Loucy (cell line): ENCODE results near the gene NOTCH1.
A peak's percentile ranks its signal among the peaks of the same experiment; 100 is the strongest.

Source experiments
- H2AFZ ChIP-seq: fragments of 200-600 bp; sonication (generic); 2 replicates; pipeline ENCODE4 v1.6.0; 2016; ENCODE audit warnings: antibody characterized with exemption, mild to moderate bottlenecking, low read length, moderate library complexity
- H3F3A ChIP-seq: fragments of 200-600 bp; 2 replicates; pipeline ENCODE4 v1.6.0; 2016; ENCODE audit warnings: antibody characterized with exemption, low read depth, mild to moderate bottlenecking
- H3K27me3 ChIP-seq: fragments of 200-600 bp; sonication (generic); 2 replicates; pipeline ENCODE4 v1.6.1; 2014; ENCODE audit warnings: low read length, mild to moderate bottlenecking; ENCODE audit not compliant: insufficient read depth, poor library complexity, severe bottlenecking
- H3K36me3 ChIP-seq: fragments of 200-600 bp; sonication (generic); 2 replicates; pipeline ENCODE4 v1.6.1; 2016; ENCODE audit warnings: low read length; ENCODE audit not compliant: insufficient read depth
- H3K4me1 ChIP-seq: fragments of 200-600 bp; sonication (generic); 2 replicates; pipeline ENCODE4 v1.5.1; 2014; ENCODE audit warnings: low read length, mild to moderate bottlenecking; ENCODE audit not compliant: insufficient read depth, poor library complexity, severe bottlenecking
- H3K4me2 ChIP-seq: fragments of 200-600 bp; sonication (generic); 2 replicates; pipeline ENCODE4 v1.6.0; 2014; ENCODE audit warnings: antibody characterized with exemption, low read length, low read depth, mild to moderate bottlenecking; ENCODE audit not compliant: poor library complexity, severe bottlenecking
- H3K4me3 ChIP-seq: fragments of 200-600 bp; sonication (generic); 2 replicates; pipeline ENCODE4 v1.5.1; 2014; ENCODE audit warnings: low read length, mild to moderate bottlenecking, mixed read lengths; ENCODE audit not compliant: poor library complexity, severe bottlenecking
- H3K79me2 ChIP-seq: fragments of 200-600 bp; sonication (generic); 2 replicates; pipeline ENCODE4 v1.6.1; 2014; ENCODE audit warnings: low read length; ENCODE audit not compliant: insufficient read depth
- H3K9ac ChIP-seq: fragments of 200-600 bp; sonication (generic); 2 replicates; pipeline ENCODE4 v1.6.0; 2014; ENCODE audit warnings: mild to moderate bottlenecking, low read depth, low read length, moderate library complexity; ENCODE audit not compliant: poor library complexity, severe bottlenecking
- H3K9me2 ChIP-seq: fragments of 200-600 bp; sonication (generic); replicated peaks from 2 replicates; pipeline ENCODE4 v1.6.1; 2016; ENCODE audit warnings: low read depth, low read length, mixed read lengths
- H3K9me3 ChIP-seq: fragments of 200-600 bp; sonication (generic); 2 replicates; pipeline ENCODE4 v1.6.1; 2014; ENCODE audit warnings: mild to moderate bottlenecking, antibody characterized with exemption, low read length, low read depth; ENCODE audit not compliant: insufficient read depth
- H4K20me1 ChIP-seq: fragments of 200-600 bp; sonication (generic); 2 replicates; pipeline ENCODE4 v1.6.0; 2014; ENCODE audit warnings: antibody characterized with exemption, low read length, mild to moderate bottlenecking; ENCODE audit not compliant: insufficient read depth, poor library complexity, severe bottlenecking
- CTCF ChIP-seq: fragments of 200-600 bp; sonication (generic); conservative IDR thresholded peaks from 2 replicates; pipeline ENCODE4 v1.5.1; 2014; ENCODE audit warnings: mild to moderate bottlenecking, antibody characterized with exemption, low read length
- EZH2phosphoT487 ChIP-seq: fragments of 200-600 bp; IDR thresholded peaks from 2 replicates; pipeline ENCODE4 v1.6.1; 2018; ENCODE audit warnings: antibody characterized with exemption, mild to moderate bottlenecking, moderate library complexity, borderline replicate concordance

The NOTCH1 gene

DNA sequence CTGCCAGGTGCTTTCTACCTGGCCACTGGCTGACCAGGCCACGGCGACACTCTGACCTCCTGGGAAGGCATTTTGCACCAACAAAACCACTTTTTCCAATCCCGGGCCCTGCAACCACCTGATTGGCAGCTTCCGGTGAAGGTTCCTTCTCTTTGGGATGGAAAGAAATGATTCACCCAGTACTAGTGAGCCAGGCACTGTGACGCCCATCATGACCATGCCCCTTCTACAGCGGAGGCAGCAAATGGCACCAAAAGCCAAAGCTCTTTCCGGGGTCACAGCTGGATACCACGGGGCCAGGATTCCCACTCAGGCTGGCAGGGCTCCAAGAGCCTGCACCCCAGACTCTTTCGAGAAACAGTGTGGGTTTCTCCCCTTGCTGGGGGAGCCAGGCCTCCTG, 4.7 kb downstream of the NOTCH1 start:
- Histone ChIP-seq H3K9ac (no peak overlapping the region), H3K9me3 (no peaks in the 10 kb centered on the region), H3K27me3 (no peaks in the 10 kb centered on the region), H3K79me2 (peaks cover 25% of the 10 kb centered on the region), H3K36me3 (no peaks in the 10 kb centered on the region), H3K4me1 (peaks cover 18% of the 10 kb centered on the region), H3K4me2 (no peak overlapping the region), H2AFZ (no peak overlapping the region), H3K4me3 (no peak overlapping the region), H4K20me1 (peaks cover 19% of the 10 kb centered on the region), H3K9me2 (no peaks in the 10 kb centered on the region), H3F3A (no peaks in the 10 kb centered on the region)
- TF ChIP-seq EZH2phosphoT487 (no peak), CTCF (no peak)

- Histone ChIP-seq H3K4me1 (peaks cover 16% of the 10 kb centered on the region), H3F3A (no peaks in the 10 kb centered on the region), H2AFZ (no peak overlapping the region), H3K4me2 (peak overlapping the region; percentile 56), H4K20me1 (peaks cover 15% of the 10 kb centered on the region), H3K27me3 (no peaks in the 10 kb centered on the region), H3K9me2 (no peaks in the 10 kb centered on the region), H3K4me3 (no peak overlapping the region), H3K9ac (no peak overlapping the region), H3K9me3 (no peaks in the 10 kb centered on the region), H3K36me3 (no peaks in the 10 kb centered on the region), H3K79me2 (peaks cover 20% of the 10 kb centered on the region)
- TF ChIP-seq EZH2phosphoT487 (no peak), CTCF (no peak)
Measured at GRCh38 chr9:136539427-136540421, 6.1 kb downstream of the NOTCH1 start.

GRCh38 chr9:136538599-136539426, 7.0 kb downstream of the NOTCH1 start:
- H3K4me3 ChIP-seq, result peak overlapping the region; percentile 10

More at GRCh38 chr9:136538599-136539426, 7.0 kb downstream of the NOTCH1 start:
- Histone ChIP-seq H3K4me1 (peaks cover 10% of the 10 kb centered on the region), H4K20me1 (peaks cover 6% of the 10 kb centered on the region), H3K4me2 (peak overlapping the region; percentile 56), H3K36me3 (peaks cover 4% of the 10 kb centered on the region; the same call in 1 of the 2 replicates), H2AFZ (no peak overlapping the region), H3K79me2 (peaks cover 11% of the 10 kb centered on the region; the same call in 1 of the 2 replicates), H3K27me3 (no peaks in the 10 kb centered on the region), H3F3A (no peaks in the 10 kb centered on the region), H3K9me2 (no peaks in the 10 kb centered on the region), H3K9ac (peak overlapping the region; percentile 13), H3K9me3 (no peaks in the 10 kb centered on the region)
- TF ChIP-seq CTCF (no peak), EZH2phosphoT487 (no peak)
